ENCODE data around the gene RNFT2. TPM values are rescaled to one million over a fixed set of nuclear protein-coding genes. Genes with fewer than 3 reads are reported as not detected.

RNFT2 gene
- polyA plus RNA-seq, 6 donors from 2014 or later, result 1.4 to 3.5 (median 2.5) TPM

- H3K27me3 Mint-ChIP-seq, result no peaks in the 10 kb centered on the region
- no peaks in the 10 kb centered on the region for H3K9me3 Mint-ChIP-seq
- H3K27ac Mint-ChIP-seq, result peak overlapping the region in 1 of 6 donors; percentile 54
- peaks cover 13 to 22% of the 10 kb centered on the region in 2 donors for H3K36me3 Mint-ChIP-seq
- H3K4me1 Mint-ChIP-seq, result peaks cover 16 to 24% (median 17%) of the 10 kb centered on the region in 3 donors
- DNase-seq (no peak), ATAC-seq (ENCODE audit: low read depth in 2 of 2) (no peak)
- no peak overlapping the region for H3K4me3 Mint-ChIP-seq
Observed at GRCh38 chr12:116717466-116718437, 20.4 kb upstream of the RNFT2 start.

GRCh38 chr12:116718655-116719454 is 19.3 kb upstream of the RNFT2 start:
- Mint-ChIP-seq H3K27me3 (no peaks in the 10 kb centered on the region), H3K27ac (peak overlapping the region in 5 of 6 donors; percentile 16 to 60 (median 51)), H3K4me1 (peaks cover 20 to 24% (median 22%) of the 10 kb centered on the region in 3 donors), H3K4me3 (no peak overlapping the region), H3K9me3 (no peaks in the 10 kb centered on the region), H3K36me3 (peaks cover 17 to 26% of the 10 kb centered on the region in 2 donors)
- ATAC-seq (ENCODE audit: low read depth in 2 of 2) (no peak), DNase-seq (no peak)

GRCh38 chr12:116719731-116720528 is 18.2 kb upstream of the RNFT2 start:
- no peak overlapping the region for H3K4me3 Mint-ChIP-seq
- no peak for ATAC-seq (ENCODE audit: low read depth in 2 of 2)
- H3K27ac Mint-ChIP-seq, result peak overlapping the region in 2 of 6 donors; percentile 16 to 49
- H3K9me3 Mint-ChIP-seq, result no peaks in the 10 kb centered on the region
- H3K36me3 Mint-ChIP-seq, result peaks cover 17 to 26% of the 10 kb centered on the region in 2 donors
- peaks cover 23 to 27% (median 26%) of the 10 kb centered on the region in 3 donors for H3K4me1 Mint-ChIP-seq
- no peak for DNase-seq
- H3K27me3 Mint-ChIP-seq, result no peaks in the 10 kb centered on the region

GRCh38 chr12:116722245-116722644 is 15.9 kb upstream of the RNFT2 start:
- H3K27ac Mint-ChIP-seq, result peak overlapping the region in 4 of 6 donors; percentile 13 to 80 (median 44)

GRCh38 chr12:116726694-116727093 is 11.4 kb upstream of the RNFT2 start:
- no peak overlapping the region for H3K4me3 Mint-ChIP-seq
- H3K4me1 Mint-ChIP-seq, result peaks cover 23 to 44% (median 31%) of the 10 kb centered on the region in 3 donors
- DNase-seq, result no peak
- H3K9me3 Mint-ChIP-seq, result no peaks in the 10 kb centered on the region
- no peak overlapping the region for H3K27ac Mint-ChIP-seq
- H3K27me3 Mint-ChIP-seq, result no peaks in the 10 kb centered on the region
- peaks cover 9 to 14% of the 10 kb centered on the region in 2 donors for H3K36me3 Mint-ChIP-seq
- ATAC-seq (ENCODE audit: low read depth in 2 of 2), result no peak

More at GRCh38 chr12:116722245-116722644, 15.9 kb upstream of the RNFT2 start:
- no peaks in the 10 kb centered on the region for H3K27me3 Mint-ChIP-seq
- H3K36me3 Mint-ChIP-seq, result peaks cover 15 to 17% of the 10 kb centered on the region in 2 donors
- peaks cover 22 to 32% (median 31%) of the 10 kb centered on the region in 3 donors for H3K4me1 Mint-ChIP-seq
- no peaks in the 10 kb centered on the region for H3K9me3 Mint-ChIP-seq
- no peak for ATAC-seq (ENCODE audit: low read depth in 2 of 2)
- no peak for DNase-seq
- no peak overlapping the region for H3K4me3 Mint-ChIP-seq

- no peaks in the 10 kb centered on the region for H3K27me3 Mint-ChIP-seq
- DNase-seq, result no peak
- peak overlapping the region in 2 of 6 donors; percentile 49 to 96 for H3K27ac Mint-ChIP-seq
- no peak overlapping the region for H3K4me3 Mint-ChIP-seq
- peaks cover 23 to 47% (median 30%) of the 10 kb centered on the region in 3 donors for H3K4me1 Mint-ChIP-seq
- peaks cover 9 to 14% of the 10 kb centered on the region in 2 donors for H3K36me3 Mint-ChIP-seq
- ATAC-seq (ENCODE audit: low read depth in 2 of 2), result no peak
- H3K9me3 Mint-ChIP-seq, result no peaks in the 10 kb centered on the region
Observed at GRCh38 chr12:116727261-116727660, 10.9 kb upstream of the RNFT2 start.

GRCh38 chr12:116727891-116728290 is 10.2 kb upstream of the RNFT2 start:
- no peak for ATAC-seq (ENCODE audit: low read depth in 2 of 2)
- no peak overlapping the region for H3K27ac Mint-ChIP-seq
- H3K4me1 Mint-ChIP-seq, result peaks cover 20 to 43% (median 27%) of the 10 kb centered on the region in 3 donors
- H3K4me3 Mint-ChIP-seq, result no peak overlapping the region
- DNase-seq, result no peak
- no peaks in the 10 kb centered on the region for H3K27me3 Mint-ChIP-seq
- H3K36me3 Mint-ChIP-seq, result peaks cover 2 to 8% of the 10 kb centered on the region in 2 donors
- H3K9me3 Mint-ChIP-seq, result no peaks in the 10 kb centered on the region

GRCh38 chr12:116731801-116732200 is 6.3 kb upstream of the RNFT2 start:
- Mint-ChIP-seq H3K27ac (no peak overlapping the region), H3K4me1 (peaks cover 29 to 51% (median 37%) of the 10 kb centered on the region in 3 donors), H3K27me3 (no peaks in the 10 kb centered on the region), H3K36me3 (peaks cover 13 to 14% of the 10 kb centered on the region in 2 donors), H3K9me3 (no peaks in the 10 kb centered on the region), H3K4me3 (peak overlapping the region in 1 of 8 donors; percentile 10)
- DNase-seq (no peak), ATAC-seq (ENCODE audit: low read depth in 2 of 2) (no peak)

- Mint-ChIP-seq H3K36me3 (peaks cover 8 to 13% of the 10 kb centered on the region in 2 donors), H3K27ac (peak overlapping the region in 2 of 6 donors; percentile 14 to 86), H3K27me3 (no peaks in the 10 kb centered on the region), H3K4me3 (peak overlapping the region in 6 of 8 donors; percentile 4 to 86 (median 40)), H3K4me1 (peaks cover 36 to 62% (median 37%) of the 10 kb centered on the region in 3 donors), H3K9me3 (no peaks in the 10 kb centered on the region)
- no peak for ATAC-seq (ENCODE audit: low read depth in 2 of 2)
- no peak for DNase-seq
Observed at GRCh38 chr12:116734156-116734768, 3.9 kb upstream of the RNFT2 start.

- peaks cover 37 to 60% (median 38%) of the 10 kb centered on the region in 3 donors for H3K4me1 Mint-ChIP-seq
- peak overlapping the region in 2 of 6 donors; percentile 66 to 74 for H3K27ac Mint-ChIP-seq
- peaks cover 8 to 13% of the 10 kb centered on the region in 2 donors for H3K36me3 Mint-ChIP-seq
Observed at GRCh38 chr12:116735084-116735483, 3.0 kb upstream of the RNFT2 start.

GRCh38 chr12:116735951-116736599 is 2.0 kb upstream of the RNFT2 start:
- Mint-ChIP-seq H3K4me1 (peaks cover 37 to 58% (median 38%) of the 10 kb centered on the region in 3 donors), H3K27ac (peak overlapping the region in 3 of 6 donors; percentile 78 to 94 (median 83)), H3K36me3 (peaks cover 8 to 13% of the 10 kb centered on the region in 2 donors), H3K9me3 (no peaks in the 10 kb centered on the region), H3K27me3 (no peaks in the 10 kb centered on the region), H3K4me3 (peak overlapping the region; percentile 90 to 98 (median 94))
- no peak for DNase-seq
- ATAC-seq (ENCODE audit: low read depth in 2 of 2), result no peak

More at GRCh38 chr12:116735084-116735483, 3.0 kb upstream of the RNFT2 start:
- no peak for ATAC-seq (ENCODE audit: low read depth in 2 of 2)
- Mint-ChIP-seq H3K9me3 (no peaks in the 10 kb centered on the region), H3K4me3 (peak overlapping the region in 6 of 8 donors; percentile 9 to 86 (median 63)), H3K27me3 (no peaks in the 10 kb centered on the region)
- no peak for DNase-seq
